Ishikawa (cell line): ENCODE measurements around the gene HTR2C.

Experiments used
- CEBPB ChIP-seq: IDR thresholded peaks from 2 replicates; pipeline ENCODE4 v1.6.1; 2012
- EGR1 ChIP-seq: IDR thresholded peaks from 2 replicates; pipeline ENCODE4 v1.6.1; 2012
- EP300 ChIP-seq: IDR thresholded peaks from 2 replicates; pipeline ENCODE4 v1.6.1; 2012; ENCODE audit warnings: borderline replicate concordance
- FOXM1 ChIP-seq: IDR thresholded peaks from 2 replicates; pipeline ENCODE4 v1.6.1; 2012; ENCODE audit warnings: low read depth, borderline replicate concordance
- MAX ChIP-seq: IDR thresholded peaks from 2 replicates; pipeline ENCODE4 v1.6.1; 2012
- NFIC ChIP-seq: IDR thresholded peaks from 2 replicates; pipeline ENCODE4 v1.6.1; 2012
- RAD21 ChIP-seq: IDR thresholded peaks from 2 replicates; pipeline ENCODE4 v1.6.1; 2012; ENCODE audit warnings: low read depth
- TAF1 ChIP-seq: IDR thresholded peaks from 2 replicates; pipeline ENCODE4 v1.6.1; 2012; ENCODE audit warnings: low read depth, mild to moderate bottlenecking
- TCF12 ChIP-seq: IDR thresholded peaks from 2 replicates; pipeline ENCODE4 v1.6.1; 2012; ENCODE audit warnings: low read depth
- TEAD4 ChIP-seq: IDR thresholded peaks from 2 replicates; pipeline ENCODE4 v1.6.1; 2012
- YY1 ChIP-seq: IDR thresholded peaks from 2 replicates; pipeline ENCODE4 v1.6.1; 2012; ENCODE audit warnings: low read depth
- ZBTB7A ChIP-seq: IDR thresholded peaks from 2 replicates; pipeline ENCODE4 v1.6.1; 2012; ENCODE audit warnings: low read depth
- TF ChIP-seq, protein P1 (sequence below): IDR thresholded peaks from 2 replicates; pipeline ENCODE4 v1.6.1; 2012; ENCODE audit warnings: low read depth, mild to moderate bottlenecking
- TF ChIP-seq, protein P2 (sequence below): IDR thresholded peaks from 2 replicates; pipeline ENCODE4 v1.6.1; 2012

- TF ChIP-seq EP300 (no peak), FOXM1 (no peak), TEAD4 (no peak), CEBPB (no peak), MAX (no peak), ZBTB7A (no peak), EGR1 (no peak), YY1 (no peak), TAF1 (no peak), RAD21 (no peak), NFIC (no peak), TCF12 (no peak)
- TF ChIP-seq, protein P1, sequence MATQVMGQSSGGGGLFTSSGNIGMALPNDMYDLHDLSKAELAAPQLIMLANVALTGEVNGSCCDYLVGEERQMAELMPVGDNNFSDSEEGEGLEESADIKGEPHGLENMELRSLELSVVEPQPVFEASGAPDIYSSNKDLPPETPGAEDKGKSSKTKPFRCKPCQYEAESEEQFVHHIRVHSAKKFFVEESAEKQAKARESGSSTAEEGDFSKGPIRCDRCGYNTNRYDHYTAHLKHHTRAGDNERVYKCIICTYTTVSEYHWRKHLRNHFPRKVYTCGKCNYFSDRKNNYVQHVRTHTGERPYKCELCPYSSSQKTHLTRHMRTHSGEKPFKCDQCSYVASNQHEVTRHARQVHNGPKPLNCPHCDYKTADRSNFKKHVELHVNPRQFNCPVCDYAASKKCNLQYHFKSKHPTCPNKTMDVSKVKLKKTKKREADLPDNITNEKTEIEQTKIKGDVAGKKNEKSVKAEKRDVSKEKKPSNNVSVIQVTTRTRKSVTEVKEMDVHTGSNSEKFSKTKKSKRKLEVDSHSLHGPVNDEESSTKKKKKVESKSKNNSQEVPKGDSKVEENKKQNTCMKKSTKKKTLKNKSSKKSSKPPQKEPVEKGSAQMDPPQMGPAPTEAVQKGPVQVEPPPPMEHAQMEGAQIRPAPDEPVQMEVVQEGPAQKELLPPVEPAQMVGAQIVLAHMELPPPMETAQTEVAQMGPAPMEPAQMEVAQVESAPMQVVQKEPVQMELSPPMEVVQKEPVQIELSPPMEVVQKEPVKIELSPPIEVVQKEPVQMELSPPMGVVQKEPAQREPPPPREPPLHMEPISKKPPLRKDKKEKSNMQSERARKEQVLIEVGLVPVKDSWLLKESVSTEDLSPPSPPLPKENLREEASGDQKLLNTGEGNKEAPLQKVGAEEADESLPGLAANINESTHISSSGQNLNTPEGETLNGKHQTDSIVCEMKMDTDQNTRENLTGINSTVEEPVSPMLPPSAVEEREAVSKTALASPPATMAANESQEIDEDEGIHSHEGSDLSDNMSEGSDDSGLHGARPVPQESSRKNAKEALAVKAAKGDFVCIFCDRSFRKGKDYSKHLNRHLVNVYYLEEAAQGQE: no peak
- TF ChIP-seq, protein P2, sequence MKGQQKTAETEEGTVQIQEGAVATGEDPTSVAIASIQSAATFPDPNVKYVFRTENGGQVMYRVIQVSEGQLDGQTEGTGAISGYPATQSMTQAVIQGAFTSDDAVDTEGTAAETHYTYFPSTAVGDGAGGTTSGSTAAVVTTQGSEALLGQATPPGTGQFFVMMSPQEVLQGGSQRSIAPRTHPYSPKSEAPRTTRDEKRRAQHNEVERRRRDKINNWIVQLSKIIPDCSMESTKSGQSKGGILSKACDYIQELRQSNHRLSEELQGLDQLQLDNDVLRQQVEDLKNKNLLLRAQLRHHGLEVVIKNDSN: no peak
Observed at GRCh38 chrX:114615765-114616164, 31.9 kb downstream of the HTR2C start.
